Epithelial cell of proximal tubule (primary cell): ENCODE measurements around the gene NKD2. TPM values are rescaled to one million over a fixed set of nuclear protein-coding genes. Genes with fewer than 3 reads are reported as not detected.

Experiments used
- DNase-seq: peaks from one replicate; pipeline ENCODE4 v3.0.0-alpha.2; 2011; ENCODE audit warnings: low read depth
- H3K4me3 ChIP-seq: 2 replicates; pipeline ENCODE4 v1.5.1; 2011; ENCODE audit warnings: low read depth, mild to moderate bottlenecking, low read length
- CTCF ChIP-seq: conservative IDR thresholded peaks from 2 replicates; pipeline ENCODE4 v1.5.1; 2012; ENCODE audit warnings: low read depth, mild to moderate bottlenecking, low read length
- total RNA-seq: library from RNA; depleted of rRNA; stranded (reverse); fragments of >200 nt; gene quantifications from 2 replicates; pipeline ENCODE4 v1.2.3, GENCODE V29; 2015

Gene NKD2
- total RNA-seq, 1 donor from 2014 or later = not detected

GRCh38 chr5:1068895-1069719 is 60.5 kb downstream of the NKD2 start:
- no peak for DNase-seq
- TF ChIP-seq CTCF = no peak

GRCh38 chr5:1069720-1070088 is 61.1 kb downstream of the NKD2 start:
- H3K4me3 ChIP-seq = no peak overlapping the region
- no peak for TF ChIP-seq CTCF
- no peak for DNase-seq

More at GRCh38 chr5:1068895-1069719, 60.5 kb downstream of the NKD2 start:
- H3K4me3 ChIP-seq = no peak overlapping the region

GRCh38 chr5:1073239-1074102 is 64.9 kb downstream of the NKD2 start:
- no peak for TF ChIP-seq CTCF
- H3K4me3 ChIP-seq = no peak overlapping the region
- DNase-seq = no peak

GRCh38 chr5:1074226-1074625 is 65.6 kb downstream of the NKD2 start:
- H3K4me3 ChIP-seq = no peak overlapping the region
- no peak for DNase-seq
- TF ChIP-seq CTCF = no peak

- H3K4me3 ChIP-seq = no peak overlapping the region
- TF ChIP-seq CTCF = no peak
Measured at GRCh38 chr5:1074816-1075554, 66.4 kb downstream of the NKD2 start.

GRCh38 chr5:1075555-1075881 is 66.9 kb downstream of the NKD2 start:
- H3K4me3 ChIP-seq = no peak overlapping the region
- DNase-seq = no peak
- TF ChIP-seq CTCF = no peak

More at GRCh38 chr5:1074816-1075554, 66.4 kb downstream of the NKD2 start:
- no peak for DNase-seq
